ENCODE results near the gene SDR42E2.

The SDR42E2 gene

DNA sequence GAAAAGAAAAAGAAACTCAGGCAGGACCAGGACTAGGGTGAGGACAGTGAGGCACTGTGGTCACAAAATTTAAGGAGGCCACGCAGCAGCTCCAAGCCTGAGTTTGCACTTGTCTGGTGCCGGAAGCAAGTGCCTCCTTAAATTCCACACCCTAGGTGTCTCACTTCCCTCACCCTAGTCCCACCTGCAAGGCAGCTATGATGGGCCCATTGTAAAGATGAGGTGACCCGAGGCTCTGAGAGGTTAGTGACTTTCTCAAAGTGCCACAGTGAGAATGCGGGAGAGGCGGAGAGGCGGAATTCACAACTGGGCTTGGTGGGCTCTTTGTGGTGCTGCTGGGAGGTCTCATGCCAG, 22.3 kb downstream of the SDR42E2 start:
- H3K4me3 ChIP-seq (ENCODE audit: low read length): no peak overlapping the region
- no peak for DNase-seq (ENCODE audit: low read depth)
- TF ChIP-seq, protein P1, sequence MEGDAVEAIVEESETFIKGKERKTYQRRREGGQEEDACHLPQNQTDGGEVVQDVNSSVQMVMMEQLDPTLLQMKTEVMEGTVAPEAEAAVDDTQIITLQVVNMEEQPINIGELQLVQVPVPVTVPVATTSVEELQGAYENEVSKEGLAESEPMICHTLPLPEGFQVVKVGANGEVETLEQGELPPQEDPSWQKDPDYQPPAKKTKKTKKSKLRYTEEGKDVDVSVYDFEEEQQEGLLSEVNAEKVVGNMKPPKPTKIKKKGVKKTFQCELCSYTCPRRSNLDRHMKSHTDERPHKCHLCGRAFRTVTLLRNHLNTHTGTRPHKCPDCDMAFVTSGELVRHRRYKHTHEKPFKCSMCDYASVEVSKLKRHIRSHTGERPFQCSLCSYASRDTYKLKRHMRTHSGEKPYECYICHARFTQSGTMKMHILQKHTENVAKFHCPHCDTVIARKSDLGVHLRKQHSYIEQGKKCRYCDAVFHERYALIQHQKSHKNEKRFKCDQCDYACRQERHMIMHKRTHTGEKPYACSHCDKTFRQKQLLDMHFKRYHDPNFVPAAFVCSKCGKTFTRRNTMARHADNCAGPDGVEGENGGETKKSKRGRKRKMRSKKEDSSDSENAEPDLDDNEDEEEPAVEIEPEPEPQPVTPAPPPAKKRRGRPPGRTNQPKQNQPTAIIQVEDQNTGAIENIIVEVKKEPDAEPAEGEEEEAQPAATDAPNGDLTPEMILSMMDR (conservative IDR thresholded peaks at IDR 0.05; ENCODE audit: low read depth, low read length): no peak

DNA sequence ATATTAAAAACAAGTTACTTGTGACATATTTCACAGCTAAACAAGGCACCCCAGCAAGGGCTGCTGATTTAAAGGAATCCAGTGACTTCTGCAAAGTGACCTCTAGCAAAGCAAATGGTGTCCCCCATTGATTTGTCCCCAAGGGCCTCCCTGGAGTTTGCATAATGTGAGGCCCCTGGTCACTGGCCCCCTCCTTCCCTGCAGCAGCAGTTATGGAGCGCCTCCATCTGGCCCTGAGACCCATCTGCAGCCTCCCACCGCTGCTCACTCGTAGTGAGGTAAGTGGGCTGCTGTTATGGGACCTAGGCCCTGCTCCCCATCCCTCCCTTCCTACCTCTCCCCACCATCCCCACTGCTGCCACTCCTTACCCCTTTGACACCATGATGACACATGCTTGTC, 24.2 kb downstream of the SDR42E2 start:
- TF ChIP-seq, protein P1 (conservative IDR thresholded peaks at IDR 0.05; ENCODE audit: low read depth, low read length): peak; percentile 36
- no peak for DNase-seq (ENCODE audit: low read depth)

DNA sequence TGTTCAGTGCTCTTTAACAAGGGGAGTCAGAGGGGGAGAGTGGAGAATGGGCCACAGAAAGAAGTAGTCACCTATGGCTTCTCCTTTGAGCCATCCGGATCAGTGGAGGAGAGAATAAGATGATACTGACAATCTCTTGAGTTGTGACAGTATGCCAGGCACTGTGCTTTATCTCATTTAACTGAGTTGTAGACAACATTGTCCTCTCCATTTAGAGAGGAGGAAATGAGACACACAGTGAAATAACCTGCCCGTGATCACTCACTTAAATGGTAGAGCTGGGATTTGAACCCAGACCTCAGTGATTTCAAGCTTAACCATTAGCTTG, 25.9 kb downstream of the SDR42E2 start:
- no peak overlapping the region for H3K4me3 ChIP-seq (ENCODE audit: low read length)
- TF ChIP-seq, protein P1 (conservative IDR thresholded peaks at IDR 0.05; ENCODE audit: low read depth, low read length): no peak
- DNase-seq (ENCODE audit: low read depth): no peak

More for the DNA sequence above, 24.2 kb downstream of the SDR42E2 start:
- H3K4me3 ChIP-seq (ENCODE audit: low read length): no peak overlapping the region

DNA sequence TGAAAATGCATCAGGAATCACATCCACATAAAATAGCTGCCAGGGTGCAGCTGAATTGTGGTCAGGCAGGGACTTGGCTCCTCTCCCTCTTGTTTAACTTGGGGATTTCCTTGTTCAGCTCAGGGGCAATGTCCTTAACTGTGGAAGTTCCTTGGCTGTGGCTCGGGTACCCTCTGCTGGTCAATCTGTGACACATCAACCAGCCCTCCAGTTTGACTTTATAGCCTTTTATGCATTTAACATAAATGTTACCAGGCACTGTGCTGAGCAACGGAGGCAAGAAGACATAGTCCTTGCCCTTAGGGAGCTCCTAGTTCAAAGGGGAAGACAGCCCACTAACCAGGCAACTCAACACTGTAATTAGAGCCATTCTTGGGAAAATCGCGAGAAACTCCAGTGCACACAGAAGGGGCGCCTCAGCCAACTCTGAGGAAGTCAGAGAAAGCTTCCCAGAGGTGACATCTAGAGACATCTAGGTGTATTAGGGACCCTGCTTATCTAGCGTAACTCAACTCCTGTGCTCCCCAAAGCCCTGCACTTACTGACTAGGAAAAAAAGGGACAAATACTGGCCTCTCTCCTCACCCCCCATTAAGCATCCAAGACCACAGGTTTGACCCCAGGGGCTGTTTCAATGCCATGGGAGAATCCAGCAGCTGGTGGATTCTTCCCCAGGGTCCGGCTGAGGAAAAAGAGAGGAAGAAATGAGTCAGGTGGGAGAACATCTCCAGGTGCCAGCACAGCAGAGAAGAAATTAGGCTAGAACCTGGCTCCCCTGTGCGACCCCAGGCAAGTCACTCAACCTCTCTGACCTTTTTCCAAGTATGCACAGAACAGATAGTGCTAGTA, 26.5 kb downstream of the SDR42E2 start:
- H3K4me3 ChIP-seq (ENCODE audit: low read length): no peak overlapping the region
- no peak for DNase-seq (ENCODE audit: low read depth)
- TF ChIP-seq, protein P1 (conservative IDR thresholded peaks at IDR 0.05; ENCODE audit: low read depth, low read length): peak; percentile 86

DNA sequence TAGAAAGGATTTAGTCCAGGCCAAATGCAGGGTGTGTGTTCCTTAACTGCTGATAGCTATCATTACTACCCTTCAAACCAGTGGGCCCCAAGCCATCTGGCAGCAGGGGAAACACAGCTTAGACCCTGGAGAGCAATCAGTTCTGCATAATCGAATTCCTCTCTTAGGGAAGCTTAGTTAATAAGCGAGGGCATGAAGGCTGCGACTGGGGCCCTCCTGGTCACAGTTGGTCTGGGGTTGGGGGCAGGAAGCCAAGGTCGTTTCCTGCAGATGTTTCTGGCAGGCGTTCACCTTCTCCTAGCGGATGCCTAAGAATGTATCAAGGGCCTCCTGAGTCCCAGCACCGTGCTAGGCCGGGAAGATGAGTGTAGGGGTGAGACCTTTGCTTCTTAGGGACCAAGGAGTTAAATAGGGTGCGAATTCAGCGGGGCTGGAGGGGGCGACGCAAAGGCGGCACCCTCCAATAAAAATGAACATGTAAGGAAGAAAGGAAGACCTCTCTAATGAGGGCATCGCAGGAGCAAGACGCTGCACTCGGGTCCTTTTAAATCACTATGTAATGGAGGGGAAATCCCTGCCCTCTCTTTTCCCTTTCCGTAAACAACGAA, 27.3 kb downstream of the SDR42E2 start:
- H3K4me3 ChIP-seq (ENCODE audit: low read length): peak overlapping the region; percentile 61
- TF ChIP-seq, protein P1 (conservative IDR thresholded peaks at IDR 0.05; ENCODE audit: low read depth, low read length): no peak
- DNase-seq (ENCODE audit: low read depth): no peak

DNA sequence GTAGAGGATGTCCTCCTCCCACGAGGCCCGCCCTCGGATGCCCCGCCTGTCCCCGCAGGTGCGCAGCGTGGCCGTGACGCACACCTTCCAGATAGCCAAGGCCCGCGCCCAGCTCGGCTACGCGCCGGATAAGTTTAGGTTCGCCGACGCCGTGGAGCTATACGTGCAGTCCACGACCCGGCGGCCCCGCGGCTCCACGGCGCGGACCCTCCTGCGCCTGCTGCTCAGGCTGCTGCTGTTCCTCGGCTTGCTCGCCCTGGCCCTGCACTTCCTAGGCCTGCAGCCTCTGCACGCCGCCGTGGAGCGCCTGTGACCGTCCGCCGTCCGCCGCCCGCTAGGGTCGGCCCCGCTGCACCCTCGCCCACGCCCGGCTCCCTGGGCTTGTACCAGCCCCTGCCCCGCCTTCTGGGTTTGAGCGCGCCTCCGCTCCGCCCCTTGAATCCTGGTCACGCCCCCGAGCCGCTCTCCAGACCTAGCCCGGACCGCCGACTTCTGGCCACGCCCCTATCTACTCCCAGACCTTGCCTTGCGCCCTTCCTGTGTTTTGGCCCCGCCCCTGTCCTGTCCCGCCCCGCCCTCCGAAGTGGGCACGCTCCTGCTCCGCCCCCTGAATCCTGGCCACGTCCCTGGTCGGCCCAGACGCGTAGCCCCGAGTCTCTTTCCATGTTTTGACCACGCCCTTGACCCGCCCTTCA, 27.9 kb downstream of the SDR42E2 start:
- DNase-seq (ENCODE audit: low read depth): peak; percentile 94
- peak overlapping the region; percentile 61 for H3K4me3 ChIP-seq (ENCODE audit: low read length)
- TF ChIP-seq, protein P1 (conservative IDR thresholded peaks at IDR 0.05; ENCODE audit: low read depth, low read length): no peak
